ENCODE data around the gene CTNNA3. TPM values are rescaled to one million over a fixed set of nuclear protein-coding genes. Genes with fewer than 3 reads are reported as not detected.

The CTNNA3 gene
- total RNA-seq, 1 donor from 2014 or later: 0.32 TPM

GRCh38 chr10:67666416-67667034, 29.5 kb downstream of the CTNNA3 start:
- intact Hi-C loops (cut with micrococcal nuclease): loop anchor here (1.0 kb wide), 1 partner anchor 114 kb away; no protein-coding TSS in a partner anchor

GRCh38 chr10:67665491-67665890, 30.5 kb downstream of the CTNNA3 start:
- intact Hi-C loops (cut with micrococcal nuclease): no loop called here

GRCh38 chr10:67664942-67665341, 31.1 kb downstream of the CTNNA3 start:
- intact Hi-C loops (cut with micrococcal nuclease): no loop called here

GRCh38 chr10:67663449-67664087, 32.4 kb downstream of the CTNNA3 start:
- intact Hi-C loops (cut with micrococcal nuclease): no loop called here

- intact Hi-C loops (cut with micrococcal nuclease): no loop called here
Observed at GRCh38 chr10:67662415-67662814, 33.6 kb downstream of the CTNNA3 start.

GRCh38 chr10:67659497-67659896, 36.5 kb downstream of the CTNNA3 start:
- intact Hi-C loops (cut with micrococcal nuclease): no loop called here

- intact Hi-C loops (cut with micrococcal nuclease): no loop called here
Observed at GRCh38 chr10:67657775-67658174, 38.2 kb downstream of the CTNNA3 start.

GRCh38 chr10:67650558-67650957, 45.4 kb downstream of the CTNNA3 start:
- intact Hi-C loops (cut with micrococcal nuclease): no loop called here

- intact Hi-C loops (cut with micrococcal nuclease): no loop called here
Observed at GRCh38 chr10:67648613-67649229, 47.3 kb downstream of the CTNNA3 start.

- intact Hi-C loops (cut with micrococcal nuclease): no loop called here
Observed at GRCh38 chr10:67630904-67631303, 65.1 kb downstream of the CTNNA3 start.

- intact Hi-C loops (cut with micrococcal nuclease): no loop called here
Observed at GRCh38 chr10:67629461-67629971, 66.5 kb downstream of the CTNNA3 start.

GRCh38 chr10:67622984-67623383, 73.0 kb downstream of the CTNNA3 start:
- intact Hi-C loops (cut with micrococcal nuclease): no loop called here

- intact Hi-C loops (cut with micrococcal nuclease): no loop called here
Observed at GRCh38 chr10:67622511-67622910, 73.5 kb downstream of the CTNNA3 start.

GRCh38 chr10:67621834-67622233, 74.2 kb downstream of the CTNNA3 start:
- intact Hi-C loops (cut with micrococcal nuclease): no loop called here

GRCh38 chr10:67618116-67618515, 77.9 kb downstream of the CTNNA3 start:
- intact Hi-C loops (cut with micrococcal nuclease): no loop called here

- intact Hi-C loops (cut with micrococcal nuclease): loop anchor here (1.0 to 5.0 kb wide), 6 partner anchors 140 to 464 kb away; partner anchors contain the start of genes HERC4 and SIRT1
Observed at GRCh38 chr10:67612577-67613537, 83.1 kb downstream of the CTNNA3 start.

- intact Hi-C loops (cut with micrococcal nuclease): loop anchor here (5.0 kb wide), 1 partner anchor 465 kb away; the partner anchor contains the start of gene HERC4
Observed at GRCh38 chr10:67612176-67612575, 83.8 kb downstream of the CTNNA3 start.

- intact Hi-C loops (cut with micrococcal nuclease): loop anchor here (5.0 kb wide), 1 partner anchor 467 kb away; the partner anchor contains the start of gene HERC4
Observed at GRCh38 chr10:67609996-67610793, 85.8 kb downstream of the CTNNA3 start.

GRCh38 chr10:67608001-67608400, 88.0 kb downstream of the CTNNA3 start:
- intact Hi-C loops (cut with micrococcal nuclease): no loop called here

- intact Hi-C loops (cut with micrococcal nuclease): no loop called here
Observed at GRCh38 chr10:67607472-67607871, 88.5 kb downstream of the CTNNA3 start.
